Lower leg skin (tissue), 4 donors: ENCODE measurements around the gene NXPE4. TPM values are rescaled to one million over a fixed set of nuclear protein-coding genes. Genes with fewer than 3 reads are reported as not detected.

Source experiments
- DNase-seq, 2 donors: peaks; one replicate each; pipeline ENCODE4 v3.0.0-alpha.2; 2019; ENCODE audit warnings: low spot score in 2 of 2
- H3K4me3 ChIP-seq: fragments of 200-600 bp; sonication (generic); 2 replicates; pipeline ENCODE4 v1.5.1; 2017; ENCODE audit warnings: mild to moderate bottlenecking, low read depth; ENCODE audit not compliant: poor library complexity, severe bottlenecking
- CTCF ChIP-seq, 3 donors: fragments of 450-650 bp; IDR thresholded peaks; one replicate each; pipeline ENCODE4 v1.5.1; 2016; ENCODE audit warnings: antibody characterized with exemption in 3 of 3, mild to moderate bottlenecking in 3 of 3, moderate library complexity in 2 of 3
- POLR2A ChIP-seq, 2 donors: fragments of 450-650 bp; IDR thresholded peaks; one replicate each; pipeline ENCODE4 v1.6.1; 2016 to 2017; ENCODE audit warnings: antibody characterized with exemption in 2 of 2, mild to moderate bottlenecking in 1 of 2, moderate library complexity in 1 of 2
- WGBS, 2 donors: methylation state at CpG; one replicate each; pipeline ENCODE4 v1.1.5; 2018; 5-methylcytosine and 5-hydroxymethylcytosine counted together
- intact Hi-C: fragments of 100-400 bp; cut with DNase I; formaldehyde crosslinking; loops from one replicate; pipeline ENCODE4 v1.15.0; 2023; ENCODE audit warnings: low total_unique reads
- total RNA-seq, 4 donors: library from RNA; depleted of rRNA; stranded (reverse); fragments of >200 nt; gene quantifications; one replicate each; pipeline ENCODE4 v1.1.0, GENCODE V29; 2016

Gene NXPE4
- total RNA-seq, 4 donors from 2014 or later: not detected

- H3K4me3 ChIP-seq: no peak within 1 kb of the TSS
- WGBS, 2 donors: 73 to 82% methylated on average over 4 of the region's 4 CpGs
- intact Hi-C loops: no loop called here
- TF ChIP-seq CTCF (IDR thresholded peaks at IDR 0.05) (no peak), POLR2A (IDR thresholded peaks at IDR 0.05) (no peak)
- DNase-seq: no peak
Measured at GRCh38 chr11:114559425-114560310, 35.9 kb downstream of the NXPE4 start, which contains the start of gene NXPE1. TSS of gene NXPE1 (minus strand) at chr11:114559881. CDS start at chr11:114551201, 8,680 bp downstream.

- WGBS, 2 donors: 57 to 79% methylated on average over 1 of the region's 1 CpG
- no peak overlapping the region for H3K4me3 ChIP-seq
- no peak for DNase-seq
- TF ChIP-seq CTCF (IDR thresholded peaks at IDR 0.05) (no peak), POLR2A (IDR thresholded peaks at IDR 0.05) (no peak)
- intact Hi-C loops: no loop called here
Measured at GRCh38 chr11:114556135-114556534, 39.5 kb downstream of the NXPE4 start.

- no peak for DNase-seq
- H3K4me3 ChIP-seq: no peak overlapping the region
- intact Hi-C loops: no loop called here
- WGBS, 2 donors: 78 to 86% methylated on average over 2 of the region's 2 CpGs
- TF ChIP-seq CTCF (IDR thresholded peaks at IDR 0.05): no peak
- no peak for TF ChIP-seq POLR2A (IDR thresholded peaks at IDR 0.05)
Measured at GRCh38 chr11:114553642-114554041, 41.9 kb downstream of the NXPE4 start.

GRCh38 chr11:114551060-114551459, 44.5 kb downstream of the NXPE4 start:
- no peak for DNase-seq
- WGBS, 2 donors: 84 to 87% methylated on average over 4 of the region's 4 CpGs
- TF ChIP-seq CTCF (IDR thresholded peaks at IDR 0.05) (no peak), POLR2A (IDR thresholded peaks at IDR 0.05) (no peak)
- intact Hi-C loops: no loop called here
- H3K4me3 ChIP-seq: no peak overlapping the region

- TF ChIP-seq POLR2A (IDR thresholded peaks at IDR 0.05) (no peak), CTCF (IDR thresholded peaks at IDR 0.05) (no peak)
- intact Hi-C loops: no loop called here
- DNase-seq: no peak
- WGBS, 2 donors: 68 to 76% methylated on average over 2 of the region's 2 CpGs
- H3K4me3 ChIP-seq: no peak overlapping the region
Measured at GRCh38 chr11:114525682-114526081, 69.9 kb downstream of the NXPE4 start.
